ENCODE results near the gene BAIAP3. TPM values are rescaled to one million over a fixed set of nuclear protein-coding genes. Genes with fewer than 3 reads are reported as not detected.

BAIAP3 gene
- total RNA-seq, 1 donor from 2014 or later, result 1.7 TPM

DNA sequence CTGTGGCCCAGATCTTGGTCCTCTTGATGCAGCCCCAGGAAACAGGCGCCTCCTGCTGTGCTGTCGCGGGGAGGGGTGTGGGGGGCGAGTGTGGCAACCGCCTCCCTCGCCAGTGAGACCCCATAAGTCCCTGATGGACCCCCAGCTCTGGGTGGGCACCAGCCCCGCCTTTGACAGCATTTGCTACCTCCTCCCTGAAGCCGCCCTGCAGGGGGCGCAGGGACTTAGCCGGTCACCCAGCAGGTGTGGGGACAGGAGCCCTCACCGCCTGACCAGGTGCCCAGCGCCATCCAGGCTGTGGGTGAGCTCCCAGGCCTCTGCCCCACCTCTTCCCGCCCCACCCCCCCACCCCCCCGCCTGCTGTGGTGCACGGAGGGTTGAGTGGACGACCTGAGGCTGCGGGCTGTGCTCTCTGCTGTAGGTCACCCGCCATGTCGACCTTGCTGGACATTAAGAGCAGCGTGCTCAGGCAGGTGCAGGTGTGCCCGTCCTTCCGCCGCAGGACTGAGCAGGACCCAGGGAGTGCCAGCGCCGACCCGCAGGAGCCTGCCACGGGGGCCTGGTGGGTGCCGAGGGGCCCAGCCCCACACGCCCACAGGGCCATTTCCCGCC lies 4.8 kb downstream of the BAIAP3 start:
- H3K27me3 Mint-ChIP-seq (ENCODE audit: low read depth), result peaks cover 19% of the 10 kb centered on the region
- DNase-seq (ENCODE audit: low spot score), result no peak
- H3K36me3 Mint-ChIP-seq (ENCODE audit: low read depth), result no peaks in the 10 kb centered on the region
- no peak overlapping the region for H3K27ac Mint-ChIP-seq (ENCODE audit: unreplicated experiment)
- H3K4me1 Mint-ChIP-seq (ENCODE audit: low read depth), result peaks cover 10% of the 10 kb centered on the region
- no peaks in the 10 kb centered on the region for H3K9me3 Mint-ChIP-seq (ENCODE audit: low read depth)
- H3K4me3 Mint-ChIP-seq (ENCODE audit: unreplicated experiment), result no peak overlapping the region
- TF ChIP-seq CTCF (IDR thresholded peaks at IDR 0.05), result peak; percentile 75

DNA sequence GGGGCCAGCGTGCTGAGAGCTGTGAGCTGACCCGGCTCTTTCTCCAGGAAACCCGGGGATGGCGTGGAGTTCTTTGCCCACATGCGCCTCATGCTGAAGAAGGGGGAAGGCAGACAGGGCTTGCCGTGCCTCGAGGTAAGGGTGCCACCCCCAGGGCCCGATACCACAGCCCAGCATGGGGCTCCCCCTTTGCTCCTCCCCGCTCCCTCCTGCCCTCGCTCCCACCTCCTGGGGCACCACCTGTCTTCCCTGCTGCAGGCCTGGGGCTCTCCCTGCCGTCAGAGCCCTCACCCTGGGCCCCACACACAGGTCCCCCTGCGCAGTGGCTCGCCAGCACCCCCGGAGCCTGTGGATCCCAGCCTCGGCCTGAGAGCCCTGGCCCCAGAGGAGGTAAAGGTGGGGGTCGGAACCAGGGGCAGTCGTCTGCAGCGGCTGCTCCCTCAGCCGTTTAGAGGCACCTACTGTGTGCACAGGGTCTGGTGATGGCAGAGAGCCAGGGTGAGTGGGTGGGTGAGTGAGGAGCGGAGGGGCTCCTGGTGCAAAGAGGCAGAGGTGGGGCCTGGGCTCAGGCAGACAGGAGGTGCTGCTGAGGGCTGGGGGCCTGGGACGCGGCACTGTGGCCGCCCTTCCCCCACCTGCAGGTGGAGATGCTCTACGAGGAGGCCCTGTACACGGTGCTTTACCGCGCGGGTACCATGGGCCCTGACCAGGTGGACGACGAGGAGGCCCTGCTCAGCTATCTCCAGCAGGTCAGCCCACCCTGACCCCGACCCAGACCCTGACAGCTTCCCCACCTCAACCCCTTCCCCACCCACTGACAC lies 5.6 kb downstream of the BAIAP3 start:
- H3K27me3 Mint-ChIP-seq (ENCODE audit: low read depth), result peaks cover 19% of the 10 kb centered on the region
- no peaks in the 10 kb centered on the region for H3K36me3 Mint-ChIP-seq (ENCODE audit: low read depth)
- no peak for TF ChIP-seq CTCF (IDR thresholded peaks at IDR 0.05)
- no peak for DNase-seq (ENCODE audit: low spot score)
- H3K27ac Mint-ChIP-seq (ENCODE audit: unreplicated experiment), result no peak overlapping the region
- peaks cover 14% of the 10 kb centered on the region for H3K4me1 Mint-ChIP-seq (ENCODE audit: low read depth)
- H3K9me3 Mint-ChIP-seq (ENCODE audit: low read depth), result no peaks in the 10 kb centered on the region
- H3K4me3 Mint-ChIP-seq (ENCODE audit: unreplicated experiment), result no peak overlapping the region

- H3K27me3 Mint-ChIP-seq (ENCODE audit: low read depth), result peaks cover 8% of the 10 kb centered on the region
- DNase-seq (ENCODE audit: low spot score), result no peak
- peaks cover 14% of the 10 kb centered on the region for H3K4me1 Mint-ChIP-seq (ENCODE audit: low read depth)
- TF ChIP-seq CTCF (IDR thresholded peaks at IDR 0.05), result no peak
- H3K4me3 Mint-ChIP-seq (ENCODE audit: unreplicated experiment), result no peak overlapping the region
- no peaks in the 10 kb centered on the region for H3K36me3 Mint-ChIP-seq (ENCODE audit: low read depth)
- H3K9me3 Mint-ChIP-seq (ENCODE audit: low read depth), result no peaks in the 10 kb centered on the region
- no peak overlapping the region for H3K27ac Mint-ChIP-seq (ENCODE audit: unreplicated experiment)
Observed at GRCh38 chr16:1340730-1341494, 7.5 kb downstream of the BAIAP3 start.

DNA sequence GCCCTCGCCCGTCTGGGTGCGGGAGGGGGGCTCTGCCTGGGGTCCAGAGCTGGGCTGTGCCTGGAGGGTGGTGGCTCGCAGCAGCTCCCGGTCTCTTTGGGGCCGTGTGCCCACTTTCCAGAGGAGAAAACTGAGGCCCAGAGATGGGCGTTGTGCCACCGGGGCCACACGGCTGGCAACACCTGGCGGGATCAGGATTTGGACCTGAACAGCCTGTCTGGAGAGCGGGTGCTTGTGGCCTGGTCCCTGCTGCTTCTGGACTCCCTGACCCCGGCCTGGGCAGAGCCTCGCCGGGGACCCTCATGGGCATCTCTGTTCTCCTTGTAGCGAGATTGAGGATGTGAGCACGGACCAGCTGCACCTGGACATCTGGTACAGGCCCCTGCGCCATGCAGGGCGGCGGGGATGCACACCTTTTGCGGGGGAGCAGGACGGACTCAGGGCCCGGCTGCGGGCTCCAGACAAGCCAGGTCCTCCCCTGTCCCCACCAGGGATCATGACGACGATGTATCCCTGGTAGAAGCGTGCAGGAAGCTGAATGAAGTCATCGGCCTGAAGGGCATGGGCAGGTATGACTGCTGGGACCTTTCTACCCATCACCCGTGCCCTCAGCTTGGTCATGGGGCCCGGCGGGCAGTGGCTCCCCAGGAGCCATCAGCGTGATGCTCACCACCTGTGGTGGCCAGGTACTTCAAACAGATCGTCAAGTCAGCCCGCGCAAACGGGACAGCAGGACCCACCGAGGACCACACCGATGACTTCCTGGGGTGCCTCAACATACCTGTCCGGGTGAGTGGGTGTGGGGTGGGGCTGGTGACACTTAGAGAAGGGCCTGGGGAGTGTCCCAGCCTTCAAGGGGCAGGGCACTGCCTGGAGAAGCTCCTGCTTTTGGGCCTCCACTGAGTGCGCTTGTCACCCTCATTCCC lies 8.3 kb downstream of the BAIAP3 start:
- H3K27me3 Mint-ChIP-seq (ENCODE audit: low read depth), result peaks cover 5% of the 10 kb centered on the region
- no peaks in the 10 kb centered on the region for H3K9me3 Mint-ChIP-seq (ENCODE audit: low read depth)
- H3K4me1 Mint-ChIP-seq (ENCODE audit: low read depth), result peaks cover 14% of the 10 kb centered on the region
- no peak for DNase-seq (ENCODE audit: low spot score)
- H3K4me3 Mint-ChIP-seq (ENCODE audit: unreplicated experiment), result no peak overlapping the region
- no peak for TF ChIP-seq CTCF (IDR thresholded peaks at IDR 0.05)
- H3K27ac Mint-ChIP-seq (ENCODE audit: unreplicated experiment), result no peak overlapping the region
- H3K36me3 Mint-ChIP-seq (ENCODE audit: low read depth), result no peaks in the 10 kb centered on the region
